Measurements from ENCODE around the gene GIGYF1. TPM values are rescaled to one million over a fixed set of nuclear protein-coding genes. Genes with fewer than 3 reads are reported as not detected.
"Not testable (repeated sequence)": the region's sequence is repeated elsewhere in the genome, so short reads cannot be mapped to it uniquely, and the experiment has no call there.

Gene GIGYF1
- 23.5 TPM for total RNA-seq
- long read RNA-seq, partial matches to known transcripts = 7 of 16 reads
- long read RNA-seq, other reads (novel, unspliced or antisense) = 9 of 16 reads

- peak; percentile 51 for ATAC-seq (ENCODE audit: poor library complexity)
- intact Hi-C loops (cut with DNase I) = loop anchor here (5.0 to 10.0 kb wide), 3 partner anchors 92 to 229 kb away; partner anchors contain the start of genes PCOLCE and SPACDR
- peak; percentile 89 for DNase-seq
Observed at GRCh38 chr7:100694098-100694745, at the start of gene GIGYF1. Gene GIGYF1, minus strand, starts transcription at chr7:100694250. Its CDS starts 6,012 bp downstream, at chr7:100688238.

- intact Hi-C loops (cut with DNase I) = no loop called here
- ATAC-seq (ENCODE audit: poor library complexity) (no peak), DNase-seq (no peak)
Observed at GRCh38 chr7:100739934-100740333, 45.9 kb upstream of the GIGYF1 start.

GRCh38 chr7:100736671-100737070 lies 42.6 kb upstream of the GIGYF1 start:
- intact Hi-C loops (cut with DNase I) = no loop called here
- no peak for ATAC-seq (ENCODE audit: poor library complexity)

GRCh38 chr7:100735730-100736129 lies 41.7 kb upstream of the GIGYF1 start:
- no peak for DNase-seq
- intact Hi-C loops (cut with DNase I) = no loop called here
- ATAC-seq (ENCODE audit: poor library complexity) = no peak

More at GRCh38 chr7:100736671-100737070, 42.6 kb upstream of the GIGYF1 start:
- no peak for DNase-seq

- DNase-seq (no peak), ATAC-seq (ENCODE audit: poor library complexity) (no peak)
- intact Hi-C loops (cut with DNase I) = no loop called here
Observed at GRCh38 chr7:100731937-100732636, 38.0 kb upstream of the GIGYF1 start.

GRCh38 chr7:100730136-100730800 lies 36.2 kb upstream of the GIGYF1 start:
- DNase-seq (no peak), ATAC-seq (ENCODE audit: poor library complexity) (no peak)
- intact Hi-C loops (cut with DNase I) = no loop called here

- DNase-seq = no peak
- no peak for ATAC-seq (ENCODE audit: poor library complexity)
- intact Hi-C loops (cut with DNase I) = loop anchor here (10.0 kb wide), 2 partner anchors 163 to 263 kb away; partner anchors contain the start of gene SPACDR
Observed at GRCh38 chr7:100728196-100728595, 34.1 kb upstream of the GIGYF1 start.

GRCh38 chr7:100726996-100727761 lies 33.1 kb upstream of the GIGYF1 start:
- intact Hi-C loops (cut with DNase I) = loop anchor here (10.0 kb wide), 2 partner anchors 162 to 262 kb away; partner anchors contain the start of gene SPACDR
- ATAC-seq (ENCODE audit: poor library complexity) = no peak

GRCh38 chr7:100724364-100724763 lies 30.3 kb upstream of the GIGYF1 start:
- intact Hi-C loops (cut with DNase I) = loop anchor here (10.0 kb wide), 2 partner anchors 160 to 260 kb away; partner anchors contain the start of gene SPACDR
- not testable (repeated sequence) for DNase-seq; ATAC-seq (ENCODE audit: poor library complexity)

More at GRCh38 chr7:100726996-100727761, 33.1 kb upstream of the GIGYF1 start:
- DNase-seq = no peak

- intact Hi-C loops (cut with DNase I) = loop anchor here (10.0 kb wide), 2 partner anchors 159 to 259 kb away; partner anchors contain the start of gene SPACDR
- ATAC-seq (ENCODE audit: poor library complexity) = no peak
- DNase-seq = no peak
Observed at GRCh38 chr7:100723732-100724275, 29.8 kb upstream of the GIGYF1 start.

- DNase-seq = no peak
- ATAC-seq (ENCODE audit: poor library complexity) = no peak
- intact Hi-C loops (cut with DNase I) = loop anchor here (10.0 kb wide), 2 partner anchors 158 to 258 kb away; partner anchors contain the start of gene SPACDR
Observed at GRCh38 chr7:100722480-100723212, 28.6 kb upstream of the GIGYF1 start.

GRCh38 chr7:100721505-100721812 lies 27.4 kb upstream of the GIGYF1 start:
- DNase-seq (no peak), ATAC-seq (ENCODE audit: poor library complexity) (no peak)
- intact Hi-C loops (cut with DNase I) = loop anchor here (10.0 kb wide), 2 partner anchors 157 to 257 kb away; partner anchors contain the start of gene SPACDR

GRCh38 chr7:100720671-100721504 lies 26.8 kb upstream of the GIGYF1 start:
- intact Hi-C loops (cut with DNase I) = loop anchor here (10.0 kb wide), 2 partner anchors 156 to 256 kb away; partner anchors contain the start of gene SPACDR
- ATAC-seq (ENCODE audit: poor library complexity) (no peak), DNase-seq (no peak)

GRCh38 chr7:100720279-100720670 lies 26.2 kb upstream of the GIGYF1 start, which contains the start of gene EPO:
Gene EPO, plus strand, starts transcription at chr7:100720468. Its CDS starts 513 bp downstream, at chr7:100720981.
- ATAC-seq (ENCODE audit: poor library complexity) (no peak), DNase-seq (no peak)
- intact Hi-C loops (cut with DNase I) = loop anchor here (10.0 kb wide), 2 partner anchors 155 to 255 kb away; partner anchors contain the start of gene SPACDR

- DNase-seq (no peak), ATAC-seq (ENCODE audit: poor library complexity) (no peak)
- intact Hi-C loops (cut with DNase I) = loop anchor here (10.0 kb wide), 2 partner anchors 155 to 255 kb away; partner anchors contain the start of gene SPACDR
Observed at GRCh38 chr7:100719523-100720278, 25.7 kb upstream of the GIGYF1 start.

All from Right ventricle myocardium superior (tissue), 1 donor.